HG03196 (cell line): Measurements from ENCODE around the gene CRAT.

Experiments used
- ATAC-seq: cut with Tn5 transposase; IDR thresholded peaks from one replicate; pipeline ENCODE4 v1.9.1; 2021; ENCODE audit not compliant: unreplicated experiment

Gene CRAT

GRCh38 chr9:129110740-129111527 lies at the start of gene CRAT, which contains the start of gene PTPA:
TSS of gene CRAT (minus strand) at chr9:129110793. CDS start at chr9:129110509, 284 bp downstream.
TSS of gene PTPA (plus strand) at chr9:129111415. CDS start at chr9:129111601, 186 bp downstream.
- peak; percentile 77 for ATAC-seq

- no peak for ATAC-seq
Observed at GRCh38 chr9:129156163-129156562, 45.6 kb upstream of the CRAT start.

GRCh38 chr9:129154866-129155477 lies 44.4 kb upstream of the CRAT start:
- ATAC-seq: no peak

- ATAC-seq: no peak
Observed at GRCh38 chr9:129151469-129151868, 40.9 kb upstream of the CRAT start.

DNA sequence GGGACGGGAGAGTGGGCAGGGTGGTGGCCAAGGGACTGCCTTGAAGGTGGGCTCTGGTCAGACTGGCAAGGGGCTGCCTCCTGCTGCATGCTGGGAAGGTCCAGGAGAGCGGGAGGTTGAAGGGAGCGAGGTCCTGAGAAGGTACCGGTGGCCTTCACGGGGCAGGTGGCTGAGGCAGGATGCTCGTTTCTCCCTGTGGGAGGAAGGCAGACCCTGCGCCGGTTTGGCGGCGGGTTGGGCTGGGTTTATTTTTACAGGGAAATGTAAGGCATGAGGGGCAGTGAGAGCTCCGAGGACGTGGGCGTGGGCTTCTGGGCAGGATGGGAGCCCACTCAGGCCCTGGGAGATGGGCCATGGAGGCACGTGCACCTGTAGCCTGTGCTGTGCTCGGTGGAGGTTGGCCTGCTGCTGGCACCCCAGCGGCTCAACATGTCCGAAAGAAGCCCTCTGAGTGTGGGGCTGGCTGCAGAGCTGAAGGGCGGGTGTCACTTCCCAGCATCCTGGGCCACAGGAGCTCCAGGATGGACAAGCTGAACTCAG lies 40.1 kb upstream of the CRAT start:
- ATAC-seq: no peak

DNA sequence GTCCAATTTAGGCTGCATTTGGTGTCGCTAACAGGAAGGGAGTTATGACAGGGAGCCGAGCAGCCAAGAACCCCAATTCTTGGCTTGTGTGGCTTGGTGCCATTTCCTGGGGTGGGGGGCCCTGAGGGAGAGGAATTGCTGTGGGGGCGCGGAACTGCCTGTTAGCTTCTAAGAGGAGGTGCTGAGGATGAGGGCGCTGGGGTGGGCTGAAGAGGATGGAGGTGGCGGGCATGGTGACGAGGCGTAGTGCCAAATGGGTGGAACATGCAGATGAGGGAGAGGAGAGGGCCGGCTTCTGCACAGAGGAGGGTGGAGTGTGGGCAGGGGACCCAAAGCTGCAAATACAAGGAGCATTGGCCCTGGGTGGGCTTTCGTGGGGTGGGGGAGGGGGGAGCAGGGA lies 39.5 kb upstream of the CRAT start:
- no peak for ATAC-seq

GRCh38 chr9:129149442-129149841 lies 38.8 kb upstream of the CRAT start:
- ATAC-seq: no peak

GRCh38 chr9:129148463-129149204 lies 38.0 kb upstream of the CRAT start:
- no peak for ATAC-seq

- ATAC-seq: no peak
Observed at GRCh38 chr9:129146441-129146941, 35.9 kb upstream of the CRAT start.

DNA sequence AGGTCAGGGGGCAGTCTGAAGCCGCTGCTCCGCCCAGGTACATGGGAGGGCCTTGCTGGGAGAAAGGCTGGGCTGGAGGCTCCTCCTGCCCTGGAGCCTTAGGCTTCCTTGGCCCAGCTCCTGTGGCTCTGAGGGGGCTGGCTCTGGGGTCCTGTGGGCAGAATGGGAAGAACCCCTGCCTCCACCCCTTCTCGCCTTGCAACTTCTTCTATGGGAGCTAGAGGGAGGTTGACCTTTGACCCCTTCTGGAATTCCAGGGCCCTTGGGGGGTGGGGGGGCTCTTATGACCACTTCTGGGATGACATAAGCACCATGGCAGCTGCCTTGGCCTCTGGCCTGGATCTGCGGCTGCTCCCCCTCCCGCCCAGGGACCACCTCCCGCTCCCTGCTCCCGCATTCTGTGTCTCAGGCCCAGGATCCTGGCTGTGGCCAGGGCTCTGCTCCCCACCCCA lies 35.3 kb upstream of the CRAT start:
- no peak for ATAC-seq

- ATAC-seq: no peak
Observed at GRCh38 chr9:129145316-129145715, 34.7 kb upstream of the CRAT start.

GRCh38 chr9:129143031-129143927 lies 32.7 kb upstream of the CRAT start:
- no peak for ATAC-seq

GRCh38 chr9:129142138-129142935 lies 31.7 kb upstream of the CRAT start:
- no peak for ATAC-seq

- peak; percentile 25 for ATAC-seq
Observed at GRCh38 chr9:129141066-129142041, 30.8 kb upstream of the CRAT start.

GRCh38 chr9:129140397-129141065 lies 29.9 kb upstream of the CRAT start:
- peak; percentile 15 for ATAC-seq

- peak; percentile 51 for ATAC-seq
Observed at GRCh38 chr9:129139993-129140396, 29.4 kb upstream of the CRAT start.

- peak; percentile 33 for ATAC-seq
Observed at GRCh38 chr9:129139233-129139992, 28.8 kb upstream of the CRAT start.
